Measurements from ENCODE around the gene MX1.

The MX1 gene

GRCh38 chr21:41426676-41427404 is 801 bp downstream of the MX1 start:
- TF ChIP-seq EZH2phosphoT487 (IDR thresholded peaks at IDR 0.05; ENCODE audit: borderline replicate concordance) (no peak), CTCF (conservative IDR thresholded peaks at IDR 0.05; ENCODE audit: low read length) (no peak)
- Histone ChIP-seq H3K27me3 (ENCODE audit: insufficient read depth, low read length, poor library complexity, severe bottlenecking) (no peaks in the 10 kb centered on the region), H3K4me1 (ENCODE audit: insufficient read depth, low read length, poor library complexity, severe bottlenecking) (no peaks in the 10 kb centered on the region), H3K4me3 (ENCODE audit: low read length, poor library complexity, severe bottlenecking) (no peak overlapping the region), H4K20me1 (ENCODE audit: insufficient read depth, low read length, poor library complexity, severe bottlenecking) (no peaks in the 10 kb centered on the region), H3K9me2 (replicated peaks; ENCODE audit: low read depth, low read length) (no peaks in the 10 kb centered on the region), H3K36me3 (ENCODE audit: insufficient read depth, low read length) (no peaks in the 10 kb centered on the region), H2AFZ (ENCODE audit: low read length) (no peak overlapping the region), H3K9ac (ENCODE audit: low read depth, low read length, poor library complexity, severe bottlenecking) (no peak overlapping the region), H3F3A (ENCODE audit: low read depth) (no peaks in the 10 kb centered on the region), H3K79me2 (ENCODE audit: insufficient read depth, low read length) (no peaks in the 10 kb centered on the region), H3K9me3 (ENCODE audit: insufficient read depth, low read depth, low read length) (no peaks in the 10 kb centered on the region), H3K4me2 (ENCODE audit: low read depth, low read length, poor library complexity, severe bottlenecking) (no peak overlapping the region)

- Histone ChIP-seq H3F3A (ENCODE audit: low read depth) (no peaks in the 10 kb centered on the region), H3K27me3 (ENCODE audit: insufficient read depth, low read length, poor library complexity, severe bottlenecking) (no peaks in the 10 kb centered on the region), H3K9me2 (replicated peaks; ENCODE audit: low read depth, low read length) (no peaks in the 10 kb centered on the region), H3K4me3 (ENCODE audit: low read length, poor library complexity, severe bottlenecking) (no peak overlapping the region), H3K4me2 (ENCODE audit: low read depth, low read length, poor library complexity, severe bottlenecking) (no peak overlapping the region), H2AFZ (ENCODE audit: low read length) (no peak overlapping the region), H4K20me1 (ENCODE audit: insufficient read depth, low read length, poor library complexity, severe bottlenecking) (no peaks in the 10 kb centered on the region), H3K4me1 (ENCODE audit: insufficient read depth, low read length, poor library complexity, severe bottlenecking) (no peaks in the 10 kb centered on the region), H3K36me3 (ENCODE audit: insufficient read depth, low read length) (no peaks in the 10 kb centered on the region), H3K79me2 (ENCODE audit: insufficient read depth, low read length) (no peaks in the 10 kb centered on the region), H3K9ac (ENCODE audit: low read depth, low read length, poor library complexity, severe bottlenecking) (no peak overlapping the region), H3K9me3 (ENCODE audit: insufficient read depth, low read depth, low read length) (no peaks in the 10 kb centered on the region)
- TF ChIP-seq EZH2phosphoT487 (IDR thresholded peaks at IDR 0.05; ENCODE audit: borderline replicate concordance) = no peak
- no peak for TF ChIP-seq CTCF (conservative IDR thresholded peaks at IDR 0.05; ENCODE audit: low read length)
Measured at GRCh38 chr21:41427556-41427955, 1.5 kb downstream of the MX1 start.

GRCh38 chr21:41428311-41428710 is 2.3 kb downstream of the MX1 start:
- no peaks in the 10 kb centered on the region for H3K9me2 ChIP-seq (replicated peaks; ENCODE audit: low read depth, low read length)
- no peaks in the 10 kb centered on the region for H3K36me3 ChIP-seq (ENCODE audit: insufficient read depth, low read length)
- H3K4me2 ChIP-seq (ENCODE audit: low read depth, low read length, poor library complexity, severe bottlenecking) = no peak overlapping the region
- TF ChIP-seq CTCF (conservative IDR thresholded peaks at IDR 0.05; ENCODE audit: low read length) (no peak), EZH2phosphoT487 (IDR thresholded peaks at IDR 0.05; ENCODE audit: borderline replicate concordance) (no peak)
- no peak overlapping the region for H2AFZ ChIP-seq (ENCODE audit: low read length)
- H3K9me3 ChIP-seq (ENCODE audit: insufficient read depth, low read depth, low read length) = no peaks in the 10 kb centered on the region
- H3K4me3 ChIP-seq (ENCODE audit: low read length, poor library complexity, severe bottlenecking) = no peak overlapping the region
- no peak overlapping the region for H3K9ac ChIP-seq (ENCODE audit: low read depth, low read length, poor library complexity, severe bottlenecking)
- H3F3A ChIP-seq (ENCODE audit: low read depth) = no peaks in the 10 kb centered on the region
- H3K79me2 ChIP-seq (ENCODE audit: insufficient read depth, low read length) = no peaks in the 10 kb centered on the region
- no peaks in the 10 kb centered on the region for H4K20me1 ChIP-seq (ENCODE audit: insufficient read depth, low read length, poor library complexity, severe bottlenecking)
- H3K4me1 ChIP-seq (ENCODE audit: insufficient read depth, low read length, poor library complexity, severe bottlenecking) = no peaks in the 10 kb centered on the region
- H3K27me3 ChIP-seq (ENCODE audit: insufficient read depth, low read length, poor library complexity, severe bottlenecking) = no peaks in the 10 kb centered on the region

Data from Loucy (cell line).